SJSA1 (cell line): ENCODE measurements around the gene DEPDC5. TPM values are rescaled to one million over a fixed set of nuclear protein-coding genes. Genes with fewer than 3 reads are reported as not detected.

ENCODE experiments used
- DNase-seq, 2 experiments: peaks; one replicate each; pipeline ENCODE4 v3.0.0-alpha.2; 2015 to 2020; ENCODE audit warnings: low spot score in 2 of 2, low read depth in 1 of 2
- H3K27ac ChIP-seq: fragments of 250-450 bp; sonication (Bioruptor Pico); 2 replicates; pipeline ENCODE4 v1.5.1; 2020; ENCODE audit warnings: mild to moderate bottlenecking, moderate library complexity
- H3K27me3 ChIP-seq: fragments of 250-450 bp; sonication (Bioruptor Pico); replicated peaks from 2 replicates; pipeline ENCODE4 v1.5.1; 2020; ENCODE audit warnings: mild to moderate bottlenecking, moderate library complexity
- H3K36me3 ChIP-seq: fragments of 250-450 bp; sonication (Bioruptor Pico); 2 replicates; pipeline ENCODE4 v1.5.1; 2020; ENCODE audit warnings: mild to moderate bottlenecking
- H3K4me1 ChIP-seq: fragments of 250-450 bp; sonication (Bioruptor Pico); replicated peaks from 2 replicates; pipeline ENCODE4 v1.6.1; 2021; ENCODE audit warnings: mild to moderate bottlenecking
- H3K4me3 ChIP-seq: fragments of 250-450 bp; sonication (Bioruptor Pico); 2 replicates; pipeline ENCODE4 v1.5.1; 2020; ENCODE audit warnings: mild to moderate bottlenecking
- H3K9me3 ChIP-seq: fragments of 250-450 bp; sonication (Bioruptor Pico); replicated peaks from 2 replicates; pipeline ENCODE4 v1.5.1; 2020; ENCODE audit warnings: mild to moderate bottlenecking
- total RNA-seq: library from RNA; depleted of rRNA; stranded (reverse); fragments of >200 nt; shearing (Covaris generic); gene quantifications from 2 replicates; pipeline ENCODE4 v1.2.3, GENCODE V29; 2014

DEPDC5 gene
- total RNA-seq, 1 experiment from 2014 or later, result 11.9 TPM

DNA sequence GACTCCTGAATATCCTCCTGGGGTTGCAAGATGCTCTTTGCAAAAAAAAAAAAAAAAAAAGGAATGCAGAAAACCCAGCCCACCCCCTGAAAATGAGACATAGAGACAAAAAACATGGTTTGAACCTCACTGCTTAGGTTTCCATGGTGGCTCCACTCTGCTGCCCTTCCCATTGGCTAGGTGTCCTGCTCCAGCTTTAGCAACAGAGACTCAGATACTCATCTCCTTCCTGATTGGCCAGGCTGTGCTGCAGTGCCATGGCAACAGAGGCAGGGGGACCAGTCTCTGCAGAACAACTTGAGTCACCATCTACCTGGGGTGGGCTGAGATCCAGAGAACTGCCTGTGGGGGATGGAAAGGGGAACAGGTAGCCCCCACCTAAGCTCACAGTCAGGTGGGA lies 173.2 kb downstream of the DEPDC5 start:
- Histone ChIP-seq H3K27ac (no peak overlapping the region), H3K4me1 (peaks cover 6% of the 10 kb centered on the region; the same call in 1 of the 2 replicates), H3K9me3 (no peaks in the 10 kb centered on the region), H3K36me3 (no peaks in the 10 kb centered on the region), H3K27me3 (peaks cover 2% of the 10 kb centered on the region), H3K4me3 (no peak overlapping the region)
- DNase-seq, result no peak

DNA sequence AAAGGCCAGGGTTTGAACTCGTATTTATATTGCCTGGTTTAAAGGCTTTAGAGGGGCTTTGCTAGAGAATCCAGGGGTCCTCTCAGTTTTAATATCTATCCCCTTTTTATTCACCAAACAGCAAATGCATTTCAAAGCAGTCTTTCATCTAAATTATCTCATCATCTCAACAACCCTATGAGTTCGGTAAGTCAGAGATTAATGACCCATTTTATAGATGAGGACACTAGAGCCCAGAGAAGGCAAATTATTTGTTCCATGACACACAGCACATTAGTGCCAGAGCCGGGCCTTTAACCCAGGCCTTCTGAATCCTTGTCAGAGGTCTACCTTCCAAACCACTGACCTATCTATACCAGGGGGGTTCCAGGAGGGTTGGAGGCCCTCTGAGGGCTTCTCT lies 173.7 kb downstream of the DEPDC5 start:
- Histone ChIP-seq H3K36me3 (no peaks in the 10 kb centered on the region), H3K27ac (no peak overlapping the region), H3K27me3 (peaks cover 2% of the 10 kb centered on the region), H3K9me3 (no peaks in the 10 kb centered on the region), H3K4me1 (peaks cover 6% of the 10 kb centered on the region; the same call in 1 of the 2 replicates), H3K4me3 (no peak overlapping the region)
- DNase-seq, result no peak

DNA sequence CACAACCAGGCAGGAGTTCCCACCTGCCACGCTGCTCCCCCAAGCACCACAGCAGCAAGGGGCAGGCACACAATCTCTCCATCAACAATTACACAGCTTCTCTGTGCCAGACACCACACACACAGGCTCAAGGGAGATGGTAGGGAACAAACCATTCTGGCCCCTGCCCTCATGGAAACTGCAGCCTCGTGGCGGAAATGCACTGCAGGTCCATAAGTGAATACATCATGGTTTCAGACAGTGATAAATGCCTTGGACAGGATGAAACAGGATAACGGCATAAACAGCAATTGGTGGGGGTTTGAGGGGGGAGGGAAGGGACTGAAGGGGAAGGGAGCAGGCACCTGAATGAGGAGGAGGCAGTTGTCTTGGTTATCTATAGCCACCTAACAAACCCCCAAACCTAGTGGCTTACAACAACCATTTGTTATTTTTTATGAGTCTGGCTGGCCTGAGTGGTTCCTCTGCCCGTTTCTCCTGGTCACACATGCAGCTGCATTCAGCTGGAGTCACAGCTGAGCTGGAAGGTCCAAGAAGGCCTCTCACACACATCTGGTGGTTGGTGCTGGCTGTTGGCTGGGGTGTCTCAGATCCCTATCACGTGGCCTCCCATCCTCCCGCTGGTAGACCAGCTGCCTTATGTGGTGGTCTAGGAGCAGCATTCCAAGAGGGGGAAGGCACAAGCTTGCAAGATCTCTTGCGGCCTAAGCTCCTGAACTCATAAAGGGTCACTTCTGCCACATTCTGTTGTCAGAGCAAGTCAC lies 175.5 kb downstream of the DEPDC5 start:
- DNase-seq, result no peak
- no peaks in the 10 kb centered on the region for H3K36me3 ChIP-seq
- H3K27me3 ChIP-seq, result peaks cover 2% of the 10 kb centered on the region
- no peaks in the 10 kb centered on the region for H3K9me3 ChIP-seq
- no peak overlapping the region for H3K4me3 ChIP-seq
- H3K27ac ChIP-seq, result no peak overlapping the region
- no peaks in the 10 kb centered on the region for H3K4me1 ChIP-seq

DNA sequence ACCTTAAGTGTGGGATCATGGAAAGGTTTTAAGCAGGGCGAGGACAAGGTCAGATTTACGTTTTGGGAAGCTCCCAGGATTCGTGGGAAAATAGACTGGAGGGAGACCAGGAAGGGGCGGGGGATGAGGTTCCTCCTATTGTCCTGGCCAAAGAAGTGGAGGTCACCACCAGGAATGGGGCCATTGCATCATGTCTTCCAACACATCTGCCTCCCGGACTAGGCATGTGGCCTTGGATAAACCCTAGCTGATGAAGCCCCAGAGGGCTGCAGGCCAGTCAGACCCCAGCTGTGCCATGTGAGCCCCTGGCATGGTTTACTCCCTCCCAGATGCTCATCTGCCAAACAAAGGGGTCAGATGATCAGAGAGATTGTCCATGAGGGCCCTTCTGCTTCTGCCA lies 179.0 kb downstream of the DEPDC5 start:
- Histone ChIP-seq H3K36me3 (no peaks in the 10 kb centered on the region), H3K27ac (no peak overlapping the region), H3K4me3 (no peak overlapping the region), H3K4me1 (no peaks in the 10 kb centered on the region), H3K9me3 (no peaks in the 10 kb centered on the region), H3K27me3 (no peaks in the 10 kb centered on the region)
- no peak for DNase-seq

DNA sequence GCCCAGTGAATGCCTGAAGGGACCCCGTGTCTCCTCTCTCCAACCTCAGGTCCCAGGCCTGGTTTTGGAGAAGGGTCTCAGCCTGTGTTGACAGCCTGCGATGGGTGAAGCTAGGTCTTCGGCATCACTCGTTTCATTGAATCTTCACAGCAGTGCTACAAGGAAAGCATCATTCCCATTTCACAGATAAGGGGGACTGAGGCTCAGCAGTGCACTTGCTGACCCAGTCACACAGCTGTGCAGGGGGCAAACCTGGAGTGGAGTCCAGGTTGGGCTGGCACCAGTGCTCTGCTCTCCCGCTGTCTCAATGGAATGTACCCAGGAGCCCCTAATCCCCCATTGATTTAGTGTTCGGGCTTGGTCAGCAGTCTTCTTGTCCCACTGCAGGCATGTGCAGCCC lies 179.6 kb downstream of the DEPDC5 start:
- Histone ChIP-seq H3K36me3 (no peaks in the 10 kb centered on the region), H3K4me3 (no peak overlapping the region), H3K9me3 (no peaks in the 10 kb centered on the region), H3K27me3 (no peaks in the 10 kb centered on the region), H3K4me1 (no peaks in the 10 kb centered on the region), H3K27ac (no peak overlapping the region)
- DNase-seq, result no peak

DNA sequence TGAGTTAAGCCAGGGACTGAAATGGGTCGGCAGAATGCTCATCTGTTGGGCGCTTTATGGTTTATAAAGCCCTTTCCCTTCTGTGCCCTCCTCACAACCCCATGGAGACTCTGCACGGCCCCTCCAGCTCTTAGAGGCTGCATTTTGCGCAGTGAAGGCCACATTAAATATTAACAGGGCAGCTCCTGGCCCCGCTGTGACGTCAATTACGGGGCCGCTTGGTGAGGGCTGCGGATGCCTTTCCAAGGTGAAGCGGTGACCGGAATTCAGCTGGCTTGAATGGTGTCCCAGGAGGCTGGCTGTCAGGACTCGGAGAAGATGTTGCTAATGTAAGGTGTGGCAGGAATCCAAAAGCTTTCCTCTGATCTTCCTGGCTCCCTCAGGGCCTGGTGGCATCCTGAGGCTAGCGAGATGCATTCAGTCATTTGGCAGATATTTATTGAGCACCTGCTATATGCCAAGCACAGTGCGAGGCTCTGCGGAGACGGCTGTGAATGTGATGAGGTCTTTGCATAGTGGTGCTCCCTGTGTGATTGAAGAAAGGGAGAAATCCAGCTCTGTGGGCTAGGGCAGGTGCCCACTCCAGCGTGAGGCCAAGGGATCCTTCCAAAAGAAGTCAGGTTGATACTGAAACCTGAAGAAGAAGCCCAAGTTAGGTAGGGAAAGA lies 180.1 kb downstream of the DEPDC5 start:
- H3K36me3 ChIP-seq, result no peaks in the 10 kb centered on the region

DNA sequence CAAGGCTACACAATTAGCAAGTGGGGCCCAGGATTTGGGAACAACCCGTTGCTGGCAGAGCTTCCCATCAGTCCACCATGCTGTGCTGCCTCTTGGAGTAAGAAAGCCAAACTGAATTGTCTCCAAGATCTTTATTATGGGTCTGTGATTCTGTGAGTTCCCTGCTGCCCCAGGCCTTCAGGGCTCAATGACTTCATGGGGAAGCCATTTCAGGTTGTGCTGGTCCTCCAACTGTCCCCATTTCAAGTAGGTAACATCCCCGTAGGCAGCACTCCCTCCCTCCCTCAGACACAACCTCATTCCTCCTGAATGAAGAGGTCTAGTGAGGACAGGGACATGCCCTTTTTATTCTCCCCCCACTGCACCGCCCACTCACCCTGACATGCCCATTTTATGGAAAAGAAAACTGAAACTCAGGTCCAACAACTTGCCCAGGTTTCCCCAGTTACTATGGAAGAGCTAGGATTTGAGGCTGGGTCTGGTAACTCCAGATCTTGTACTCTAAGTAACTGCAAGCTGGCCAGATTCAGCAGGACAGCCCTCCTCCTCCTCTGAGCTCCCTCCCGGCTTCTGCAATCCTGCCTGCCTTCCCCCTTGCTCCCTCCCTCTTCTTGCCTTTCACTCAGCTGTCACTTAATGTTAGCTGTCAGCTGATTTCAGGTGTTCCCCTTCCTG lies 182.3 kb downstream of the DEPDC5 start:
- H3K9me3 ChIP-seq, result no peaks in the 10 kb centered on the region
- no peak for DNase-seq
- H3K4me3 ChIP-seq, result no peak overlapping the region
- no peak overlapping the region for H3K27ac ChIP-seq
- no peaks in the 10 kb centered on the region for H3K4me1 ChIP-seq
- no peaks in the 10 kb centered on the region for H3K36me3 ChIP-seq
- H3K27me3 ChIP-seq, result no peaks in the 10 kb centered on the region

More for the DNA sequence above, 180.1 kb downstream of the DEPDC5 start:
- DNase-seq, result no peak
- no peaks in the 10 kb centered on the region for H3K27me3 ChIP-seq
- H3K4me3 ChIP-seq, result no peak overlapping the region
- H3K4me1 ChIP-seq, result no peaks in the 10 kb centered on the region
- H3K9me3 ChIP-seq, result no peaks in the 10 kb centered on the region
- H3K27ac ChIP-seq, result no peak overlapping the region

DNA sequence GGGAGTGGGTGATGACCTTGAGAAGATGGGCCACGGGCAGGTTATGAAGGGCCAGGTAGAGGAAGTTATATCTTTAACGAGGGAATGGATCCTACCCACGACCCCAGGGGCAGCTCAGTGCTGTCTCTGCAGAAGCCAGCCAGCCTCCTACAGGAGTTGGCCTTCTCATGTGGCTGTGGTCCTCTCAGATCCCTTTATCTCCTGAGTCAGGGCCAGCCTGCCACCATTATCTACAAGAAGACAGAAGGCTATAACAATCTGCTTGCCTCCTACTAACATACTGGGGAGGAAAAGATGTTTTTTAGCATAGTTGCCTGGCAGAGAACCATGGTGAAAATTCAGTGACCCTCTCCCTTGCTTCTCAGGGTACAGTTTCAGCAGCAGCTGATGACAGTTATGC lies 183.5 kb downstream of the DEPDC5 start:
- Histone ChIP-seq H3K4me3 (no peak overlapping the region), H3K27me3 (no peaks in the 10 kb centered on the region), H3K9me3 (no peaks in the 10 kb centered on the region), H3K27ac (no peak overlapping the region), H3K36me3 (no peaks in the 10 kb centered on the region), H3K4me1 (no peaks in the 10 kb centered on the region)
- no peak for DNase-seq

DNA sequence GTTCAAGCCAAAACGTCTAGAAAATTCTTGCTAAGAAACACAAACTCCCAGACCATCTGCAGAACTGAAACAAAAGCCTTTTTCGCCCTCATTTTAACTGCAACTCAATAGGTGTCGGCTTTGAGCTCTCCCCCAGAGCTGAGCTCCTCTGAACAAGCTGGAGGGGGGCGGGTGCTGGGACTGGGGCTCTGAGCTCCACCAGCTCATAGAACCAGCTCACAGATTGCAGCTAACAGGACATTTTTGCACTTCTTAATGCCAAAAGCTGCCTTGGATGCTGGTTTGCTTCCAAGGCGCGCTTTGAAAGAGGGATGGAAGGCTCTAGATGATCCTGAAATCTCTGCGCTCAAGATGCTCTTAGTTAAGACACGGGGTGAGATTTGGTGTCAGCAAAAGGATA lies 184.5 kb downstream of the DEPDC5 start:
- H3K4me3 ChIP-seq, result no peak overlapping the region
- no peak for DNase-seq
- no peaks in the 10 kb centered on the region for H3K36me3 ChIP-seq
- H3K27me3 ChIP-seq, result no peaks in the 10 kb centered on the region
- H3K4me1 ChIP-seq, result peaks cover 1% of the 10 kb centered on the region
- H3K27ac ChIP-seq, result no peak overlapping the region
- no peaks in the 10 kb centered on the region for H3K9me3 ChIP-seq

DNA sequence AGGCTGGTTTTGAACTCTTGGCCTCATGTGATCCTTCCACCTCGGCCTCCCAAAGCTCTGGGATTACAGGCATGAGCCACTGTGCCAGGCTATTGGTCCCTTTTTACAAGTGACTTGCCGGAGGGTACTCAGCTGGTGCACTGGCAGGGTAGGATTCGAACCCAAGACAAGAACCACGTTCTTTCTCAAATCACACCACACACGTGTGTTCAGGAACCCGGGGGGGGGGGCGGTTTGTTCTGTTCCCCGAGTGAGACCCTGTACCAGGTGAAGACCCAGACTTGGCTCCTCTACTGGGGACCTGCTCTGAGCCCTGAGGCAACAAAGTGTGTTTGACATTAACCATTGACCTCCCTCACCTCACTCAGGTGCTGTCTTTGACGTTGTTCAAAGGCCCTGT lies 186.7 kb downstream of the DEPDC5 start:
- no peak for DNase-seq
- peaks cover 5% of the 10 kb centered on the region for H3K9me3 ChIP-seq
- H3K27me3 ChIP-seq, result no peaks in the 10 kb centered on the region
- peaks cover 12% of the 10 kb centered on the region for H3K36me3 ChIP-seq
- no peak overlapping the region for H3K4me3 ChIP-seq
- peaks cover 12% of the 10 kb centered on the region for H3K4me1 ChIP-seq
- H3K27ac ChIP-seq, result no peak overlapping the region

DNA sequence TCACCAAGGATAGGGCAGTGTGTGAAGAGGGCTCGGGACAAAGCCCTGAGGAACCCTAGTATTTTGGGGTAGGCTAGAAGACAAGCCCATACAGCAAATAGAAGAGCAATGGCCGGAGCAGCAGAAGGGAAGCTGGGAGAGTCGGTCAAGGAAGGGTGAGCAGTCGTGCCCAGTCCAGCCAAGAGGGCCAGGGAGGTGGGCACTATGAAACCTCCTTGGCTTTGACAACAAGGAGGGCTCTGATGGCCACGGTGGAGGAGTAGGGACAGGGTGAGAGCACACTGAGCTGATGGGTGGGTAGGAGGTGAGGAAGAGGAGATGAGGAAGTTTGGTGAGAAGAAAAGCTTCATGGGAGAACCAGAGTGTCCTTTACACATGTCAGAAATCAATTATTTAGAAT lies 188.3 kb downstream of the DEPDC5 start:
- peaks cover 26% of the 10 kb centered on the region for H3K36me3 ChIP-seq
- H3K4me3 ChIP-seq, result no peak overlapping the region
- no peak for DNase-seq
- peaks cover 5% of the 10 kb centered on the region for H3K9me3 ChIP-seq
- H3K27ac ChIP-seq, result no peak overlapping the region
- no peaks in the 10 kb centered on the region for H3K27me3 ChIP-seq
- peaks cover 28% of the 10 kb centered on the region for H3K4me1 ChIP-seq

DNA sequence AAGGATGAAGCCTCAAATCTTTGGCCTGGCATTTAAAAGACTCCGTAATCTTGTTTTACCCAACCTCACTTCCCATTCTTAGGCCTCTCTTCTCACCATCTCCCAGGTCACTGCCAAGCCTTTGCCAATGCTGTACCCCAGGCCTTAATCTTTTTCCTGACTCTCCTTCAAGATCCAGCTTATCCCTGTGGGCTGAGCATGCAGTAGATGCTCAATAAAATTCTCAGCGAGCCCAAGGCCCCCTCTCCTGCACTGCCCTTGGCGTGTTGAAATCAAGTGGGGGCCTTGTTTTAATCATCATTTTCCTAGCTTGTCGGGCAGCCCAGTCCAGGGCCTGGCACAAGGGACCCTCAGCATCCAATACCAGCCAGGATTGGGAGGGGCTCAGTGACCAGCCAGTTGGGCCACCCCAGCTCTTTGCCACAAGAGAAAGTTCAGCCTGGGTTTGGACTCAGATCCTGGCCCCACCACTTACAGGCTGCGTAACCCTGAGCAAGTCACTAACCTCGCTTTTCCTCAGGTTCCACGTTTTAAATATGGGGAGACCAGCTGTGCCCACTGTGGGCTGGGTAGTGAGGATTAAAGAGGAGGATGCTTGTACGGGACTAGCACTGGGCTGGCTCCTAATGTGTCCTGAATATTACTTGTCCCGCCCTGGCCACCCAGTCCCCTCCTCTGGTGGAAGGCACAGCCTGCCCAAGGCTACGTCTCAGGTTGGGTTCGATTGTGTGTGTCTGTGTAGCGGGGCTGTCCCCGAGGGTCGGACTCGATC lies 189.6 kb downstream of the DEPDC5 start:
- H3K27ac ChIP-seq, result peak overlapping the region; percentile 97
- peak overlapping the region; percentile 100 for H3K4me3 ChIP-seq
- H3K27me3 ChIP-seq, result no peaks in the 10 kb centered on the region
- H3K4me1 ChIP-seq, result peaks cover 28% of the 10 kb centered on the region
- H3K36me3 ChIP-seq, result peaks cover 39% of the 10 kb centered on the region
- peaks cover 5% of the 10 kb centered on the region for H3K9me3 ChIP-seq
- no peak for DNase-seq

DNA sequence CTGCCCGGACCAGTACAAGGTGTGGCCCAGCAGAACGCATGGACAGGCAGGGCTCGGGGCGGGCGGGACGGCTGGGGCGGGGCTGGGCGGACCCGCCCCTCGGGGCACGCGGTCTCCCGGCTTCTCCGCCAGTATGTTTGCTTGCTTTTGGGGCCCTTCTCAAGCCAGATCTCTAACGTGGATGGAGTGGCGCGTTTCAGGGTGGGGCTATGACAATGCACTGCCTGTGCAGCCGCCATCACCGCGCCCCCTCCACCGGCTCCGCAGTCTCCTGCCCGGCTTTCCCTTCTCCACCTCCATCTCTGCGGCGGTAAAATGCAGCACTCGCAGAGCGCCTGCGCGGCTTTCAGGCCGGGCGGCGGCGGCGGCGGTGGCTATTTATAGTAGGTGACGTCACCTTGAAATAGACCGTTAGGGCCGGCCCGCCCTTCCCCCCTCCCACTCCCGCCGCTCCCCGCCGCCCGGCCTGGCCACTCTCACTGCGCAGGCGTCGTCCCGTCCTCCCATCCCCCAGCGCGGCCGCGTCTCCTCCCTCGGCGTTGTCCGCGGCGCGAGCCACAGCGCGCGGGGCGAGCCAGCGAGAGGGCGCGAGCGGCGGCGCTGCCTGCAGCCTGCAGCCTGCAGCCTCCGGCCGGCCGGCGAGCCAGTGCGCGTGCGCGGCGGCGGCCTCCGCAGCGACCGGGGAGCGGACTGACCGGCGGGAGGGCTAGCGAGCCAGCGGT lies 190.3 kb downstream of the DEPDC5 start, which contains the start of gene YWHAH:
YWHAH (plus strand) TSS at position 558 of the 722 bp plus-strand sequence. CDS start 199 bp downstream, outside the sequence.
- H3K27ac ChIP-seq, result peak within 1 kb of the TSS; percentile 97
- peaks cover 5% of the 10 kb centered on the region for H3K9me3 ChIP-seq
- peaks cover 28% of the 10 kb centered on the region for H3K4me1 ChIP-seq
- peak; percentile 96 for DNase-seq
- H3K4me3 ChIP-seq, result peak within 1 kb of the TSS; percentile 100
- no peaks in the 10 kb centered on the region for H3K27me3 ChIP-seq
- H3K36me3 ChIP-seq, result peaks cover 45% of the 10 kb centered on the region
